Measurements from ENCODE around the gene SUN5. TPM values are rescaled to one million over a fixed set of nuclear protein-coding genes. Genes with fewer than 3 reads are reported as not detected.
"Not testable (repeated sequence)": the region's sequence is repeated elsewhere in the genome, so short reads cannot be mapped to it uniquely, and the experiment has no call there.

The SUN5 gene
- total RNA-seq, 1 donor from 2014 or later, result not detected

DNA sequence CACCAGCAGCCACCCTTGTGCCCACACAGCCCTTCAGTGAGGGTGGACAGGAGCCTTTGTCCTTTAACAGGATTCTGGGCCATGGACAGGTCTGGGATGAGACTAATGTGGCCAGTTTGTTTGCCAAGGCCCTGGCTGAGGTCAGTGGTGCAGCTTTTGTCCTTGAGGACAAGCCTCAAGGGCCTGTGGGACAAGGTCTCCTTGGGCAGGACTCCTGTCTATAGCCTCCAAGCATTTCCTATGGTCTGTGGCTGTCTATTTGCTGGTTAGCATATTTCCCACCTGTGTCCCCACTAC, 44.1 kb downstream of the SUN5 start:
- TF ChIP-seq, protein P1, sequence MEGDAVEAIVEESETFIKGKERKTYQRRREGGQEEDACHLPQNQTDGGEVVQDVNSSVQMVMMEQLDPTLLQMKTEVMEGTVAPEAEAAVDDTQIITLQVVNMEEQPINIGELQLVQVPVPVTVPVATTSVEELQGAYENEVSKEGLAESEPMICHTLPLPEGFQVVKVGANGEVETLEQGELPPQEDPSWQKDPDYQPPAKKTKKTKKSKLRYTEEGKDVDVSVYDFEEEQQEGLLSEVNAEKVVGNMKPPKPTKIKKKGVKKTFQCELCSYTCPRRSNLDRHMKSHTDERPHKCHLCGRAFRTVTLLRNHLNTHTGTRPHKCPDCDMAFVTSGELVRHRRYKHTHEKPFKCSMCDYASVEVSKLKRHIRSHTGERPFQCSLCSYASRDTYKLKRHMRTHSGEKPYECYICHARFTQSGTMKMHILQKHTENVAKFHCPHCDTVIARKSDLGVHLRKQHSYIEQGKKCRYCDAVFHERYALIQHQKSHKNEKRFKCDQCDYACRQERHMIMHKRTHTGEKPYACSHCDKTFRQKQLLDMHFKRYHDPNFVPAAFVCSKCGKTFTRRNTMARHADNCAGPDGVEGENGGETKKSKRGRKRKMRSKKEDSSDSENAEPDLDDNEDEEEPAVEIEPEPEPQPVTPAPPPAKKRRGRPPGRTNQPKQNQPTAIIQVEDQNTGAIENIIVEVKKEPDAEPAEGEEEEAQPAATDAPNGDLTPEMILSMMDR (conservative IDR thresholded peaks at IDR 0.05), result no peak
- Mint-ChIP-seq H3K36me3 (no peaks in the 10 kb centered on the region), H3K4me3 (no peak overlapping the region), H3K27me3 (peaks cover 4% of the 10 kb centered on the region), H3K4me1 (ENCODE audit: unreplicated experiment) (peaks cover 6% of the 10 kb centered on the region), H3K27ac (no peak overlapping the region), H3K9me3 (peaks cover 19% of the 10 kb centered on the region)
- DNase-seq (ENCODE audit: extremely low spot score, unreplicated experiment), result no peak

DNA sequence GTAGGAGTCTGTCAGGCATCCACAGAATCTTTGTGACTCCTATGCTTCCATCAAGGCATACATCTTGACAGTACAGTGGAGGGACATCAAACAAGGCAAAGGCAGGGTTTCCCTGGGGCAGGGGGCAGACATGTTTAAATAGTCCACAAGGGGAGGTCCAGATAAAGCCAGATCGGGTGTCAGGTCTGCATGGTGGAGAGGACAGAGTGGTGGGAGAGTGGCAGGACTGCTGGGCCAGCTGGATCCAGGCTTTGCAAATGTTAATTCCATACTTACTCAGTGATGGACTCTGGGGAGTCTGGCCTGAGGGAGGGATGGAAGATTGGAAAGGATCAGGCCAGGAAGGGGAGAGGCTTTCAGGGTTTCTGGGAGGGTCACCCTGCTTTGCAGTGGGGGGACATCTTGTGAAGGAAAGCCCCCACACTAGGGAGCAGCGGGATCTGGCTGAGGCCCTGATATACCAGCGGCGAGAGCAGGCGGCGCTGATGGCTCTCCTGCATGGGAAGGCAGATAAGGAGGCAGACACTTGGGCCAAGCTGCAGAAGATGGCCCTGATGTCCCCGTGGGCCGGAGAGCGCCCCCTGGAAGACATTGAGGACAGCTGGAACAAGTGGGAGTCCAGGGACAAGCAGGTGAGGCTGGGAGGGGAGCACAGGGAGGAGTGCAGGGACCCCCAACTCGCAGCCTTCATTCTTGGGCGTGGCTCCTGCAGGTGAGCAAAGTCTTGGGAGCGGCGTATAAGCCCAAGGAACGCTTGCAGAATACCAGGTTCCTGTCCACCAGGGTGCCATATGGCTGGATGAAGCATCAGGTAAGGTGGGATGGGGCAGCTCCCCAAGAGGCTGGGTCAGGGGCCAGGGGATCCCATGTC, 44.6 kb downstream of the SUN5 start:
- Mint-ChIP-seq H3K36me3 (no peaks in the 10 kb centered on the region), H3K9me3 (peaks cover 19% of the 10 kb centered on the region), H3K27me3 (peaks cover 5% of the 10 kb centered on the region), H3K27ac (no peak overlapping the region), H3K4me1 (ENCODE audit: unreplicated experiment) (peaks cover 6% of the 10 kb centered on the region), H3K4me3 (no peak overlapping the region)
- TF ChIP-seq, protein P1 (conservative IDR thresholded peaks at IDR 0.05), result no peak
- peak; percentile 68 for DNase-seq (ENCODE audit: extremely low spot score, unreplicated experiment)

DNA sequence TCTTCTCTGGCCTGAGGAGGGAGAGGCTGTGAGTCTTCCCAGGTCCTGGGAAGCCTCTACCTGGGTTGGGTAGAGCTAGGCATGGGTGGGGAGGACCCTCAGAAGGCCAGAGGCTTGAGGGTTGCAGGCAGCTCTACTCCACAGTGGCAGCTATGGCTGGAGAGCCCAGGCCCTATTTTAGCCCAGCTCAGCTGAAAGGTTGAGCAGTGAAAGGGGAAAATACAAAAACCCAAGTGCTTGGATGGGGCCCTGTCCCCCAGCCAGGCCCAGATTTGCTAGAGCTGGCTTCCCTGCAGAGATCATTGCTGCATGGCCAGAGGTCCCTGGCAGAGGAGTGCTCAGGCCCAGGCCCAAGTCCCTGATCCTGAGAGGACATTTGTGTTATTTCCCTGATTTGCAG, 45.7 kb downstream of the SUN5 start:
- H3K36me3 Mint-ChIP-seq, result no peaks in the 10 kb centered on the region
- peaks cover 23% of the 10 kb centered on the region for H3K9me3 Mint-ChIP-seq
- peak; percentile 59 for DNase-seq (ENCODE audit: extremely low spot score, unreplicated experiment)
- TF ChIP-seq, protein P1 (conservative IDR thresholded peaks at IDR 0.05), result no peak
- H3K27me3 Mint-ChIP-seq, result peaks cover 9% of the 10 kb centered on the region
- peaks cover 6% of the 10 kb centered on the region for H3K4me1 Mint-ChIP-seq (ENCODE audit: unreplicated experiment)
- no peak overlapping the region for H3K27ac Mint-ChIP-seq
- no peak overlapping the region for H3K4me3 Mint-ChIP-seq

DNA sequence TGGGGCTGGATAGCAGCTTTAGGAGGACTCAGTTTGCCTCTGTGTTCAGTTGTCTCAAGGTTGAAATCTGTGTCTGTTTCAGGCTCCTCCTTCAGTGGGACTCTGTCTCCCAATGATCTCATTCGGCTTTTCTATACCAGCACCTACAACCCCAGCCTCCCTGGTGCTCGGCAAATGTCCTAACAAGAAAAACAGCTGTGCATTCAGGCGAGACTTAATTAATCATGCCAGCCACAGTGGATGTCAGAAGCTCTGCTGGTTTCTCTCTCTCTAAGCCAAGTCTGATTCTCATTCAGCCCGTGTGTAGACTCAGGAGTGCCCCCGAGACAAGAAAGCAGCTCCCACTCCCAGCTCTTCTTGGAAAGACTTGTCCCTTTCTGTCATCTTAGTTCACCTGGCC, 46.8 kb downstream of the SUN5 start:
- peak; percentile 37 for DNase-seq (ENCODE audit: extremely low spot score, unreplicated experiment)
- Mint-ChIP-seq H3K27ac (no peak overlapping the region), H3K27me3 (peaks cover 14% of the 10 kb centered on the region), H3K36me3 (no peaks in the 10 kb centered on the region), H3K9me3 (peaks cover 23% of the 10 kb centered on the region), H3K4me1 (ENCODE audit: unreplicated experiment) (no peaks in the 10 kb centered on the region), H3K4me3 (no peak overlapping the region)
- TF ChIP-seq, protein P1 (conservative IDR thresholded peaks at IDR 0.05), result no peak

DNA sequence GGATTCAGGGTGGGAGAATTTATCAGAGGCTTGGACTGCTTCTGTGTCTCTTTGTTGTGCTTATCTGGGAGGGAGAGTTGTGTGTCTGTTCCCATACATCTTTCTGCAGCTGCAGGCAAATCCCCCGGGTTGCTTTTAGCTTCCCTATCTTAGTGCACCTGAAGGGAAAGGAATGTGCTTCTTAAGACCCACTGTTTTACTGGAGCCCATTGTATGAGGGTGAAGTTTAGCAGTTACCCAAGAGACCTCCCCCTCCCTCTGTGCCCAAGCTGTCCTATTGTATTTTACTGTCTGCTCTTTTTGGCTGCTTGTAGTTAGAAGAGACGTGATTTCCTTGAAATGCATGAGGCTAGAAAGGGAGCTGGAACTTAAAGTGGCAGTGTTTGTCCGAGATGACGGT, 53.7 kb downstream of the SUN5 start:
- H3K27ac Mint-ChIP-seq; H3K9me3 Mint-ChIP-seq; H3K4me1 Mint-ChIP-seq (ENCODE audit: unreplicated experiment); H3K36me3 Mint-ChIP-seq; H3K4me3 Mint-ChIP-seq: not testable (repeated sequence)
- DNase-seq (ENCODE audit: extremely low spot score, unreplicated experiment), result peak; percentile 29
- H3K27me3 Mint-ChIP-seq, result peaks cover 56% of the 10 kb centered on the region

DNA sequence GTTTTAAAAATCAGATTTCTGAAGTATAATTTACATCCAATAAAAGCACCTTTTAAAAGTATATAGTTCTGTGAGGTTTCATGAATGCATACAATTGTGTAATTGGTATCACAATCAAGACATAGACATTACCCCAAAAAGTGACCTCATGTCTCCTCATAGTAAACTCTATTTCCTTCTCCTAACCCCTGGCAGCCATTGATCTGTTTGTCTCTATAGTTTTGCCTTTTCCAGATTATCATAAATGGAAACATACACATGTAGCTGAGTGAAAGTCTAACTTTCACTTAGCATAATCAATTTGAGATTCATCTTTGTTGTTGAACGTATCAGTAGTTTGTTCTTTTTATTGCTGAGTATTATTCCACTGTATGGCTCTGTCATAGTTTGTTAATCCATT, 57.6 kb downstream of the SUN5 start:
- peaks cover under 1% of the 10 kb centered on the region for H3K9me3 Mint-ChIP-seq
- no peak overlapping the region for H3K27ac Mint-ChIP-seq
- TF ChIP-seq, protein P1 (conservative IDR thresholded peaks at IDR 0.05), result no peak
- H3K27me3 Mint-ChIP-seq, result peaks cover 45% of the 10 kb centered on the region
- H3K36me3 Mint-ChIP-seq, result no peaks in the 10 kb centered on the region
- no peak overlapping the region for H3K4me3 Mint-ChIP-seq
- H3K4me1 Mint-ChIP-seq (ENCODE audit: unreplicated experiment), result peaks cover 8% of the 10 kb centered on the region
- DNase-seq (ENCODE audit: extremely low spot score, unreplicated experiment), result no peak
